Measurements from ENCODE around the gene DOCK4.

DNA sequence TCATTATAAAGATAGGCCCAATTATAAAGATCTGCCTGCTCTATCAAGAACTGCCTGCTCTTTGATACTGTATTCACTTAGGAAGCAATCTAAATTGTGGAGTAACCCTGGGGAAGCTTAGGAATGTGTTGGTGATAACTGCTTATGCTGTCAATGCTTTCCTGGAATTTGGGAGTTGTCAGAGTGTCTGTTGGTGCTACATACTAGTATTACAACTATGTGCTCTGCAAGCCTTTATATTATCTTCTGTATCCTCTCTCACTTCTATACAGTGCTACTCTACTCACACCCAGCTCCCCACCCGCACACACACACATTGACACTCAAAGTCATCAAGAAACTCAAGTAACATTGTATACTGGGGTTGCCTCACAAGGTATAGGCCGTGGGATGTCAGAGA lies 6.4 kb upstream of the DOCK4 start:
- no peak for TF ChIP-seq MXD4 (CRISPR knock-in tag; IDR thresholded peaks at IDR 0.05; ENCODE audit: borderline replicate concordance)
- no peak for TF ChIP-seq NR1H2 (CRISPR knock-in tag; IDR thresholded peaks at IDR 0.05)
- no peak for TF ChIP-seq CREB1 (CRISPR knock-in tag; IDR thresholded peaks at IDR 0.05)
- TF ChIP-seq RELA (CRISPR knock-in tag; IDR thresholded peaks at IDR 0.05; ENCODE audit: borderline replicate concordance) = no peak
- TF ChIP-seq, protein P1, sequence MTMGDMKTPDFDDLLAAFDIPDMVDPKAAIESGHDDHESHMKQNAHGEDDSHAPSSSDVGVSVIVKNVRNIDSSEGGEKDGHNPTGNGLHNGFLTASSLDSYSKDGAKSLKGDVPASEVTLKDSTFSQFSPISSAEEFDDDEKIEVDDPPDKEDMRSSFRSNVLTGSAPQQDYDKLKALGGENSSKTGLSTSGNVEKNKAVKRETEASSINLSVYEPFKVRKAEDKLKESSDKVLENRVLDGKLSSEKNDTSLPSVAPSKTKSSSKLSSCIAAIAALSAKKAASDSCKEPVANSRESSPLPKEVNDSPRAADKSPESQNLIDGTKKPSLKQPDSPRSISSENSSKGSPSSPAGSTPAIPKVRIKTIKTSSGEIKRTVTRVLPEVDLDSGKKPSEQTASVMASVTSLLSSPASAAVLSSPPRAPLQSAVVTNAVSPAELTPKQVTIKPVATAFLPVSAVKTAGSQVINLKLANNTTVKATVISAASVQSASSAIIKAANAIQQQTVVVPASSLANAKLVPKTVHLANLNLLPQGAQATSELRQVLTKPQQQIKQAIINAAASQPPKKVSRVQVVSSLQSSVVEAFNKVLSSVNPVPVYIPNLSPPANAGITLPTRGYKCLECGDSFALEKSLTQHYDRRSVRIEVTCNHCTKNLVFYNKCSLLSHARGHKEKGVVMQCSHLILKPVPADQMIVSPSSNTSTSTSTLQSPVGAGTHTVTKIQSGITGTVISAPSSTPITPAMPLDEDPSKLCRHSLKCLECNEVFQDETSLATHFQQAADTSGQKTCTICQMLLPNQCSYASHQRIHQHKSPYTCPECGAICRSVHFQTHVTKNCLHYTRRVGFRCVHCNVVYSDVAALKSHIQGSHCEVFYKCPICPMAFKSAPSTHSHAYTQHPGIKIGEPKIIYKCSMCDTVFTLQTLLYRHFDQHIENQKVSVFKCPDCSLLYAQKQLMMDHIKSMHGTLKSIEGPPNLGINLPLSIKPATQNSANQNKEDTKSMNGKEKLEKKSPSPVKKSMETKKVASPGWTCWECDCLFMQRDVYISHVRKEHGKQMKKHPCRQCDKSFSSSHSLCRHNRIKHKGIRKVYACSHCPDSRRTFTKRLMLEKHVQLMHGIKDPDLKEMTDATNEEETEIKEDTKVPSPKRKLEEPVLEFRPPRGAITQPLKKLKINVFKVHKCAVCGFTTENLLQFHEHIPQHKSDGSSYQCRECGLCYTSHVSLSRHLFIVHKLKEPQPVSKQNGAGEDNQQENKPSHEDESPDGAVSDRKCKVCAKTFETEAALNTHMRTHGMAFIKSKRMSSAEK (CRISPR knock-in tag; IDR thresholded peaks at IDR 0.05; ENCODE audit: borderline replicate concordance) = no peak
- TF ChIP-seq, protein P2, sequence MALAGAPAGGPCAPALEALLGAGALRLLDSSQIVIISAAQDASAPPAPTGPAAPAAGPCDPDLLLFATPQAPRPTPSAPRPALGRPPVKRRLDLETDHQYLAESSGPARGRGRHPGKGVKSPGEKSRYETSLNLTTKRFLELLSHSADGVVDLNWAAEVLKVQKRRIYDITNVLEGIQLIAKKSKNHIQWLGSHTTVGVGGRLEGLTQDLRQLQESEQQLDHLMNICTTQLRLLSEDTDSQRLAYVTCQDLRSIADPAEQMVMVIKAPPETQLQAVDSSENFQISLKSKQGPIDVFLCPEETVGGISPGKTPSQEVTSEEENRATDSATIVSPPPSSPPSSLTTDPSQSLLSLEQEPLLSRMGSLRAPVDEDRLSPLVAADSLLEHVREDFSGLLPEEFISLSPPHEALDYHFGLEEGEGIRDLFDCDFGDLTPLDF (CRISPR knock-in tag; IDR thresholded peaks at IDR 0.05) = no peak
- no peak for TF ChIP-seq TEAD4 (CRISPR knock-in tag; IDR thresholded peaks at IDR 0.05)
- TF ChIP-seq GABPB1 (CRISPR knock-in tag; IDR thresholded peaks at IDR 0.05) = no peak
- TF ChIP-seq, protein P3, sequence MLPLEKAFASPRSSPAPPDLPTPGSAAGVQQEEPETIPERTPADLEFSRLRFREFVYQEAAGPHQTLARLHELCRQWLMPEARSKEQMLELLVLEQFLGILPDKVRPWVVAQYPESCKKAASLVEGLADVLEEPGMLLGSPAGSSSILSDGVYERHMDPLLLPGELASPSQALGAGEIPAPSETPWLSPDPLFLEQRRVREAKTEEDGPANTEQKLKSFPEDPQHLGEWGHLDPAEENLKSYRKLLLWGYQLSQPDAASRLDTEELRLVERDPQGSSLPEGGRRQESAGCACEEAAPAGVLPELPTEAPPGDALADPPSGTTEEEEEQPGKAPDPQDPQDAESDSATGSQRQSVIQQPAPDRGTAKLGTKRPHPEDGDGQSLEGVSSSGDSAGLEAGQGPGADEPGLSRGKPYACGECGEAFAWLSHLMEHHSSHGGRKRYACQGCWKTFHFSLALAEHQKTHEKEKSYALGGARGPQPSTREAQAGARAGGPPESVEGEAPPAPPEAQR (CRISPR knock-in tag; IDR thresholded peaks at IDR 0.05) = no peak
- TF ChIP-seq CREM (CRISPR knock-in tag; IDR thresholded peaks at IDR 0.05) = no peak
- TF ChIP-seq, protein P4, sequence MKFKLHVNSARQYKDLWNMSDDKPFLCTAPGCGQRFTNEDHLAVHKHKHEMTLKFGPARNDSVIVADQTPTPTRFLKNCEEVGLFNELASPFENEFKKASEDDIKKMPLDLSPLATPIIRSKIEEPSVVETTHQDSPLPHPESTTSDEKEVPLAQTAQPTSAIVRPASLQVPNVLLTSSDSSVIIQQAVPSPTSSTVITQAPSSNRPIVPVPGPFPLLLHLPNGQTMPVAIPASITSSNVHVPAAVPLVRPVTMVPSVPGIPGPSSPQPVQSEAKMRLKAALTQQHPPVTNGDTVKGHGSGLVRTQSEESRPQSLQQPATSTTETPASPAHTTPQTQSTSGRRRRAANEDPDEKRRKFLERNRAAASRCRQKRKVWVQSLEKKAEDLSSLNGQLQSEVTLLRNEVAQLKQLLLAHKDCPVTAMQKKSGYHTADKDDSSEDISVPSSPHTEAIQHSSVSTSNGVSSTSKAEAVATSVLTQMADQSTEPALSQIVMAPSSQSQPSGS (CRISPR knock-in tag; IDR thresholded peaks at IDR 0.05; ENCODE audit: borderline replicate concordance, low read depth) = no peak
- TF ChIP-seq, protein P5, sequence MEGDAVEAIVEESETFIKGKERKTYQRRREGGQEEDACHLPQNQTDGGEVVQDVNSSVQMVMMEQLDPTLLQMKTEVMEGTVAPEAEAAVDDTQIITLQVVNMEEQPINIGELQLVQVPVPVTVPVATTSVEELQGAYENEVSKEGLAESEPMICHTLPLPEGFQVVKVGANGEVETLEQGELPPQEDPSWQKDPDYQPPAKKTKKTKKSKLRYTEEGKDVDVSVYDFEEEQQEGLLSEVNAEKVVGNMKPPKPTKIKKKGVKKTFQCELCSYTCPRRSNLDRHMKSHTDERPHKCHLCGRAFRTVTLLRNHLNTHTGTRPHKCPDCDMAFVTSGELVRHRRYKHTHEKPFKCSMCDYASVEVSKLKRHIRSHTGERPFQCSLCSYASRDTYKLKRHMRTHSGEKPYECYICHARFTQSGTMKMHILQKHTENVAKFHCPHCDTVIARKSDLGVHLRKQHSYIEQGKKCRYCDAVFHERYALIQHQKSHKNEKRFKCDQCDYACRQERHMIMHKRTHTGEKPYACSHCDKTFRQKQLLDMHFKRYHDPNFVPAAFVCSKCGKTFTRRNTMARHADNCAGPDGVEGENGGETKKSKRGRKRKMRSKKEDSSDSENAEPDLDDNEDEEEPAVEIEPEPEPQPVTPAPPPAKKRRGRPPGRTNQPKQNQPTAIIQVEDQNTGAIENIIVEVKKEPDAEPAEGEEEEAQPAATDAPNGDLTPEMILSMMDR (IDR thresholded peaks at IDR 0.05) = no peak
- no peak for TF ChIP-seq IRF2 (CRISPR knock-in tag; IDR thresholded peaks at IDR 0.05; ENCODE audit: borderline replicate concordance, low read depth)
- TF ChIP-seq, protein P6, sequence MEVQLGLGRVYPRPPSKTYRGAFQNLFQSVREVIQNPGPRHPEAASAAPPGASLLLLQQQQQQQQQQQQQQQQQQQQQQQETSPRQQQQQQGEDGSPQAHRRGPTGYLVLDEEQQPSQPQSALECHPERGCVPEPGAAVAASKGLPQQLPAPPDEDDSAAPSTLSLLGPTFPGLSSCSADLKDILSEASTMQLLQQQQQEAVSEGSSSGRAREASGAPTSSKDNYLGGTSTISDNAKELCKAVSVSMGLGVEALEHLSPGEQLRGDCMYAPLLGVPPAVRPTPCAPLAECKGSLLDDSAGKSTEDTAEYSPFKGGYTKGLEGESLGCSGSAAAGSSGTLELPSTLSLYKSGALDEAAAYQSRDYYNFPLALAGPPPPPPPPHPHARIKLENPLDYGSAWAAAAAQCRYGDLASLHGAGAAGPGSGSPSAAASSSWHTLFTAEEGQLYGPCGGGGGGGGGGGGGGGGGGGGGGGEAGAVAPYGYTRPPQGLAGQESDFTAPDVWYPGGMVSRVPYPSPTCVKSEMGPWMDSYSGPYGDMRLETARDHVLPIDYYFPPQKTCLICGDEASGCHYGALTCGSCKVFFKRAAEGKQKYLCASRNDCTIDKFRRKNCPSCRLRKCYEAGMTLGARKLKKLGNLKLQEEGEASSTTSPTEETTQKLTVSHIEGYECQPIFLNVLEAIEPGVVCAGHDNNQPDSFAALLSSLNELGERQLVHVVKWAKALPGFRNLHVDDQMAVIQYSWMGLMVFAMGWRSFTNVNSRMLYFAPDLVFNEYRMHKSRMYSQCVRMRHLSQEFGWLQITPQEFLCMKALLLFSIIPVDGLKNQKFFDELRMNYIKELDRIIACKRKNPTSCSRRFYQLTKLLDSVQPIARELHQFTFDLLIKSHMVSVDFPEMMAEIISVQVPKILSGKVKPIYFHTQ (CRISPR knock-in tag; IDR thresholded peaks at IDR 0.05) = no peak
